ENCODE measurements around the gene SYT12. TPM values are rescaled to one million over a fixed set of nuclear protein-coding genes. Genes with fewer than 3 reads are reported as not detected.

Gene SYT12
- total and polyA plus RNA-seq, 2 donors (not counting 1 experiment from before 2014, with no cell fraction given) = not detected

DNA sequence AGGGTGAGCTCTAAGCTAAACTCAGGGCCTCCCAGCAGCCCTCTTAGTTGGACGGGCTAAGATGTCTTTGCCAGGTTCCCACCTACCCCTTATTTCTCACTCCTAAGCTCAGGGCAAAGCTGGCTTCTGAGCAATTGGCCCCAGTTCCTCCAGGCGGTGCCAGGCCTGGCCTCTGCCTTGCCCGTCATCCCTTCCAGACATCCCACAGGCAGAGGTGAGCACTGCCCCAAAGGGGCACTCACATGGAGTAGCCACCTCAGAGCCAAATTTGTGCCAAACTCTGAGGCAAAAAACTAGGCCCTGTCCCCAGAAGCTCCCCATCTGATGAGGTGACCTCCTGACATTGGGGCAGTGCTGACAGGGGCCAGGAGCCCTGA, 43.4 kb downstream of the SYT12 start:
- no peak overlapping the region for H3K27ac ChIP-seq (ENCODE audit: low read length in 2 of 2)
- no peak overlapping the region for H3K4me3 Mint-ChIP-seq
- H3K27me3 ChIP-seq (replicated peaks in 1 of 4; ENCODE audit: control extremely low read depth in 1 of 4, control insufficient read depth in 3 of 4, insufficient read depth in 4 of 4, low read length in 3 of 4) = peaks cover 0 to 2% (median 0%) of the 10 kb centered on the region in 4 experiments
- ATAC-seq (ENCODE audit: low read depth) (no peak), DNase-seq (no peak)
- no peaks in the 10 kb centered on the region for H3K4me1 Mint-ChIP-seq
- no peak overlapping the region for H3K4me2 ChIP-seq (replicated peaks; ENCODE audit: low read depth, low read length, poor library complexity, severe bottlenecking)
- WGBS (ENCODE audit: insufficient coverage) = 89% methylated on average over 3 of the region's 3 CpGs
- no peaks in the 10 kb centered on the region for H3K9me3 Mint-ChIP-seq (ENCODE audit: insufficient read depth)
- intact Hi-C loops (cut with micrococcal nuclease) = no loop called here
- TF ChIP-seq, protein P1, sequence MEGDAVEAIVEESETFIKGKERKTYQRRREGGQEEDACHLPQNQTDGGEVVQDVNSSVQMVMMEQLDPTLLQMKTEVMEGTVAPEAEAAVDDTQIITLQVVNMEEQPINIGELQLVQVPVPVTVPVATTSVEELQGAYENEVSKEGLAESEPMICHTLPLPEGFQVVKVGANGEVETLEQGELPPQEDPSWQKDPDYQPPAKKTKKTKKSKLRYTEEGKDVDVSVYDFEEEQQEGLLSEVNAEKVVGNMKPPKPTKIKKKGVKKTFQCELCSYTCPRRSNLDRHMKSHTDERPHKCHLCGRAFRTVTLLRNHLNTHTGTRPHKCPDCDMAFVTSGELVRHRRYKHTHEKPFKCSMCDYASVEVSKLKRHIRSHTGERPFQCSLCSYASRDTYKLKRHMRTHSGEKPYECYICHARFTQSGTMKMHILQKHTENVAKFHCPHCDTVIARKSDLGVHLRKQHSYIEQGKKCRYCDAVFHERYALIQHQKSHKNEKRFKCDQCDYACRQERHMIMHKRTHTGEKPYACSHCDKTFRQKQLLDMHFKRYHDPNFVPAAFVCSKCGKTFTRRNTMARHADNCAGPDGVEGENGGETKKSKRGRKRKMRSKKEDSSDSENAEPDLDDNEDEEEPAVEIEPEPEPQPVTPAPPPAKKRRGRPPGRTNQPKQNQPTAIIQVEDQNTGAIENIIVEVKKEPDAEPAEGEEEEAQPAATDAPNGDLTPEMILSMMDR (IDR thresholded peaks at IDR 0.05) = no peak
- no peak for TF ChIP-seq EZH2 (IDR thresholded peaks at IDR 0.05; ENCODE audit: borderline replicate concordance, insufficient read depth, low read depth, low read length, poor library complexity, severe bottlenecking)
- no peaks in the 10 kb centered on the region for H4K20me1 ChIP-seq (ENCODE audit: control insufficient read depth, insufficient read depth, low read length, poor library complexity, severe bottlenecking)
- no peak overlapping the region for H3K27ac Mint-ChIP-seq
- H3K27me3 Mint-ChIP-seq = peaks cover 3% of the 10 kb centered on the region
- peaks cover under 1 to 1% of the 10 kb centered on the region in 2 donors for H3K4me1 ChIP-seq (ENCODE audit: control insufficient read depth in 2 of 2, insufficient read depth in 2 of 2, low read length in 2 of 2)
- H3K9me3 ChIP-seq (ENCODE audit: control extremely low read depth in 1 of 3, control insufficient read depth in 2 of 3, insufficient read depth in 1 of 3, low read length in 2 of 3) = no peaks in the 10 kb centered on the region
- H3K79me2 ChIP-seq (ENCODE audit: control insufficient read depth, insufficient read depth, low read length) = no peaks in the 10 kb centered on the region
- no peak overlapping the region for H2AFZ ChIP-seq (ENCODE audit: insufficient read depth, low read depth, low read length, poor library complexity, severe bottlenecking)
- H3K4me3 ChIP-seq (ENCODE audit: control extremely low read depth in 1 of 5, extremely low read depth in 1 of 5, insufficient read depth in 1 of 5, low read depth in 2 of 5, low read length in 4 of 5) = no peak overlapping the region
- H3K36me3 ChIP-seq (replicated peaks in 1 of 2; ENCODE audit: control extremely low read depth in 1 of 2, control insufficient read depth in 1 of 2, extremely low read depth in 1 of 2, insufficient read depth in 2 of 2, low read length in 1 of 2) = no peaks in the 10 kb centered on the region
- ChIA-PET POLR2A (no interaction called here), CTCF (no interaction called here)
- no peak overlapping the region for H3K9ac ChIP-seq (ENCODE audit: low read length)

DNA sequence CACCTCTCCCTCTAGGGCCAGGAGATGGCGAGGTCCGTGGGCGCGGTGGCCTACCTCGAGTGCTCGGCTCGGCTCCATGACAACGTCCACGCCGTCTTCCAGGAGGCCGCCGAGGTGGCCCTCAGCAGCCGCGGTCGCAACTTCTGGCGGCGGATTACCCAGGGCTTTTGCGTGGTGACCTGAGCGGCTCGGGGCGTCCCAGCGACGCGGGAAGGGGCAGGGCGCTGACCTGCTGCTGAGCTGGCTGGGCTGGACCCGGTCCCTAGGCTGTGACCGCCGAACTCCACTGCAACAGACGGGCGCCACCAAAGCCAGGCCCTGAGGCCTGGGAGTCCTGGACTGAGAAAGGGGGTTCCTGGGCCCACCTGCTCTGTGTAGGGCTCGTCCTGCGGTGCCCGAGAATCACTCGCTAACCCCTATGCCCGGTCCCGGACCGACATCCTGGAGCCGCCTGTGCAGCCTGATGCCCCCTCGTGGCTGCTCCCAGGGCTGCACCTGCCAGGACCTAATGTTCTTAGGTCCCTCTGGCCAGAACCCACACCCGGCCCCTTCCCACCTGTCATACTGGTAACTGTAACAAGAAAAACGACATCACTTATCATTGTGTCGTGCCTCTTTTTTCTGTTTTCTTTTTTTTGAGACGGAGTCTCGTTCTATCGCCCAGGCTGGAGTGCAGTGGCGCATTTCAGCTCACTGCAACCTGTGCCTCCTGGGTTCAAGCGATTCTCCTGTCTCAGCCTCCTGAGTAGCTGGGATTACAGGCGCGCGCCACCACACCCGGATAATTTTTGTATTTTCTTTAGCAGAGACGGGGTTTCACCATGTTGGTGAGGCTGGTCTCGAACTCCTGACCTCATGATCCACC, 48.7 kb downstream of the SYT12 start:
- H3K4me2 ChIP-seq (replicated peaks; ENCODE audit: low read depth, low read length, poor library complexity, severe bottlenecking) = peak overlapping the region; percentile 72
- H2AFZ ChIP-seq (ENCODE audit: insufficient read depth, low read depth, low read length, poor library complexity, severe bottlenecking) = peak overlapping the region; percentile 58
- H3K9me3 Mint-ChIP-seq (ENCODE audit: insufficient read depth) = no peaks in the 10 kb centered on the region
- 44% methylated on average over 53 of the region's 53 CpGs for WGBS (ENCODE audit: insufficient coverage)
- ChIA-PET POLR2A (no interaction called here), CTCF (interaction anchor here (0.7 to 2.0 kb wide), 6 partner anchors 10 to 376 kb away, joined by 3 to 6 read pairs (median 4); no protein-coding TSS in a partner anchor)
- H3K27ac Mint-ChIP-seq = no peak overlapping the region
- peaks cover 6 to 7% of the 10 kb centered on the region in 2 donors for H3K4me1 ChIP-seq (ENCODE audit: control insufficient read depth in 2 of 2, insufficient read depth in 2 of 2, low read length in 2 of 2)
- H3K79me2 ChIP-seq (ENCODE audit: control insufficient read depth, insufficient read depth, low read length) = no peaks in the 10 kb centered on the region
- no peaks in the 10 kb centered on the region for H4K20me1 ChIP-seq (ENCODE audit: control insufficient read depth, insufficient read depth, low read length, poor library complexity, severe bottlenecking)
- H3K9ac ChIP-seq (ENCODE audit: low read length) = peak overlapping the region; percentile 35
- H3K36me3 ChIP-seq (replicated peaks in 1 of 2; ENCODE audit: control extremely low read depth in 1 of 2, control insufficient read depth in 1 of 2, extremely low read depth in 1 of 2, insufficient read depth in 2 of 2, low read length in 1 of 2) = no peaks in the 10 kb centered on the region
- peaks cover 4% of the 10 kb centered on the region for H3K4me1 Mint-ChIP-seq
- no peak overlapping the region for H3K27ac ChIP-seq (ENCODE audit: low read length in 2 of 2)
- peaks cover 12% of the 10 kb centered on the region for H3K27me3 Mint-ChIP-seq
- peak overlapping the region; percentile 61 for H3K4me3 Mint-ChIP-seq
- no peaks in the 10 kb centered on the region for H3K9me3 ChIP-seq (ENCODE audit: control extremely low read depth in 1 of 3, control insufficient read depth in 2 of 3, insufficient read depth in 1 of 3, low read length in 2 of 3)
- no peak overlapping the region for H3K4me3 ChIP-seq (ENCODE audit: control extremely low read depth in 1 of 5, extremely low read depth in 1 of 5, insufficient read depth in 1 of 5, low read depth in 2 of 5, low read length in 4 of 5)
- ATAC-seq (ENCODE audit: low read depth) (peak; percentile 86), DNase-seq (peak; percentile 69)
- H3K27me3 ChIP-seq (replicated peaks in 1 of 4; ENCODE audit: control extremely low read depth in 1 of 4, control insufficient read depth in 3 of 4, insufficient read depth in 4 of 4, low read length in 3 of 4) = peaks cover 0 to 9% (median 4%) of the 10 kb centered on the region in 4 experiments
- intact Hi-C loops (cut with micrococcal nuclease) = no loop called here
- TF ChIP-seq, protein P1 (IDR thresholded peaks at IDR 0.05) = peak; percentile 78
- TF ChIP-seq EZH2 (IDR thresholded peaks at IDR 0.05; ENCODE audit: borderline replicate concordance, insufficient read depth, low read depth, low read length, poor library complexity, severe bottlenecking) = no peak

Measured in B cell (primary cell).